K562 (cell line): ENCODE measurements around the gene PELI3. TPM values are rescaled to one million over a fixed set of nuclear protein-coding genes. Genes with fewer than 3 reads are reported as not detected.
A peak's percentile ranks its signal among the peaks of the same experiment; 100 is the strongest.

Experiments used
- ARID3A ChIP-seq: IDR thresholded peaks from 2 replicates; pipeline ENCODE4 v1.6.1; 2012; ENCODE audit warnings: low read depth, low read length, improper control_type of control experiment, borderline replicate concordance
- ARNT ChIP-seq, 2 experiments: fragments of 450-650 bp; IDR thresholded peaks; 2 replicates each; pipeline ENCODE4 v1.6.1; 2016; ENCODE audit warnings: mild to moderate bottlenecking in 1 of 2
- ATF7 ChIP-seq: fragments of 450-650 bp; IDR thresholded peaks from 2 replicates; pipeline ENCODE4 v1.7.1; 2014; ENCODE audit warnings: mild to moderate bottlenecking, moderate library complexity
- CCNT2 ChIP-seq: IDR thresholded peaks from 2 replicates; pipeline ENCODE4 v1.6.1; 2011; ENCODE audit warnings: borderline replicate concordance, low read depth, mild to moderate bottlenecking, moderate library complexity, mixed read lengths, low read length; ENCODE audit not compliant: insufficient read length; ENCODE audit errors: extremely low read depth
- E4F1 ChIP-seq: fragments of 250-450 bp; sonication (Bioruptor Pico); IDR thresholded peaks from 2 replicates; pipeline ENCODE4 v1.5.0; 2021; ENCODE audit warnings: mild to moderate bottlenecking, borderline replicate concordance
- GATAD2B ChIP-seq: fragments of 450-650 bp; IDR thresholded peaks from 2 replicates; pipeline ENCODE4 v1.6.1; 2017; ENCODE audit warnings: mild to moderate bottlenecking, borderline replicate concordance
- ILK ChIP-seq: fragments of 450-650 bp; IDR thresholded peaks from 2 replicates; pipeline ENCODE4 v1.6.1; 2016; ENCODE audit warnings: missing genetic modification characterization, low read depth, mild to moderate bottlenecking, missing compliant biosample characterization, moderate library complexity, borderline replicate concordance
- KDM5B ChIP-seq: fragments of 200-600 bp; sonication (generic); IDR thresholded peaks from 2 replicates; pipeline ENCODE4 v1.6.1; 2012; ENCODE audit warnings: low read depth, mild to moderate bottlenecking, moderate library complexity, low read length, control low read depth, inconsistent platforms; ENCODE audit not compliant: insufficient replicate concordance
- KLF1 ChIP-seq: fragments of 450-650 bp; IDR thresholded peaks from 2 replicates; pipeline ENCODE4 v1.6.1; 2016; ENCODE audit warnings: missing genetic modification characterization, missing compliant biosample characterization
- RFX1 ChIP-seq: fragments of 450-650 bp; IDR thresholded peaks from 2 replicates; pipeline ENCODE4 v1.6.1; 2016; ENCODE audit warnings: mild to moderate bottlenecking, moderate library complexity
- SRSF3 ChIP-seq: fragments of 200-400 bp; formaldehyde crosslinking; IDR thresholded peaks from 2 replicates; pipeline ENCODE4 v1.6.1; 2016; ENCODE audit warnings: mild to moderate bottlenecking, low read length, moderate library complexity; ENCODE audit not compliant: insufficient read depth
- TCF15 ChIP-seq: fragments of 250-450 bp; sonication (Bioruptor Pico); IDR thresholded peaks from 2 replicates; pipeline ENCODE4 v1.8.0; 2022; ENCODE audit warnings: moderate library complexity, mild to moderate bottlenecking, inconsistent platforms
- YBX1 ChIP-seq: fragments of 450-650 bp; IDR thresholded peaks from 2 replicates; pipeline ENCODE4 v1.7.1; 2016; ENCODE audit warnings: mild to moderate bottlenecking
- ZBTB11 ChIP-seq, 3 experiments: fragments of 200-800 bp in 1 of 3; fragments of 250-450 bp in 1 of 3; fragments of 450-650 bp in 1 of 3; sonication (Bioruptor Pico) in 1 of 3; sonication (Bioruptor generic) in 1 of 3; formaldehyde crosslinking in 1 of 3; IDR thresholded peaks; 2 replicates each; pipeline versions ENCODE4 v1.6.1 to v1.8.0; 2016 to 2022; ENCODE audit warnings: mild to moderate bottlenecking in 2 of 3, missing genetic modification characterization in 2 of 3, missing compliant biosample characterization in 1 of 3, moderate library complexity in 1 of 3
- ZBTB9 ChIP-seq: fragments of 450-650 bp; formaldehyde crosslinking; IDR thresholded peaks from 2 replicates; pipeline ENCODE4 v1.4.0; 2020; ENCODE audit warnings: mild to moderate bottlenecking, moderate library complexity
- polyA plus RNA-seq, 8 experiments: library from polyadenylated mRNA; depleted of rRNA in 4 of 8; stranded (reverse) in 5 of 8; unstranded in 3 of 8; fragments of >200 nt; fragmentation: Nextera tagmentation in 2 of 8; fragmentation: Illumina TruSeq in 1 of 8; extraction: Ambion mirVana in 2 of 8; extraction: Trizol in 1 of 8; gene quantifications; 2 replicates each; pipeline versions ENCODE4 v1.2.1 to v1.2.3, GENCODE V29; 2011 to 2014; ENCODE audit warnings: inconsistent platforms in 1 of 8, missing spikeins in 1 of 8
- total RNA-seq, 7 experiments: library from RNA; depleted of rRNA in 6 of 7; stranded (reverse); fragments of >200 nt in 6 of 7; fragmentation: Illumina TruSeq in 2 of 7; extraction: Trizol in 2 of 7; gene quantifications; 2 replicates each; pipeline versions ENCODE4 v1.2.1 to v1.2.3, GENCODE V29; 2011 to 2021; ENCODE audit warnings: low replicate concordance in 1 of 7

Gene PELI3
- total and polyA plus RNA-seq, 9 of the 15 experiments (the other 6 are each of a cell fraction or from before 2014, with no cell fraction given): 0.17 to 4.2 (median 1.9) TPM

GRCh38 chr11:66510271-66510989 lies 43.7 kb downstream of the PELI3 start, which contains the start of gene BBS1 (continued):
- TF ChIP-seq ARID3A (no peak), RFX1 (peak; percentile 98), CCNT2 (peak; percentile 36), ARNT (IDR thresholded peaks at IDR 0.05) (peak in 1 of 2 experiments; percentile 75; a peak in 1 of 4 replicates), ZBTB9 (CRISPR knock-in tag) (0 out of 2 replicates have a peak, but pooled peaks have one; percentile 47), ZBTB11 (CRISPR knock-in tag; IDR thresholded peaks at IDR 0.05) (peak; percentile 96 to 99 (median 99)), TCF15 (CRISPR knock-in tag) (no peak), GATAD2B (no peak; the same call in 1 of the 2 replicates), SRSF3 (no peak), KDM5B (peak; percentile 69), ILK (tag) (no peak), KLF1 (peak; percentile 73; the same call in 1 of the 2 replicates), YBX1 (no peak), E4F1 (CRISPR knock-in tag) (no peak), ATF7 (peak; percentile 71)
